ENCODE measurements around the gene SYT6.

The SYT6 gene

DNA sequence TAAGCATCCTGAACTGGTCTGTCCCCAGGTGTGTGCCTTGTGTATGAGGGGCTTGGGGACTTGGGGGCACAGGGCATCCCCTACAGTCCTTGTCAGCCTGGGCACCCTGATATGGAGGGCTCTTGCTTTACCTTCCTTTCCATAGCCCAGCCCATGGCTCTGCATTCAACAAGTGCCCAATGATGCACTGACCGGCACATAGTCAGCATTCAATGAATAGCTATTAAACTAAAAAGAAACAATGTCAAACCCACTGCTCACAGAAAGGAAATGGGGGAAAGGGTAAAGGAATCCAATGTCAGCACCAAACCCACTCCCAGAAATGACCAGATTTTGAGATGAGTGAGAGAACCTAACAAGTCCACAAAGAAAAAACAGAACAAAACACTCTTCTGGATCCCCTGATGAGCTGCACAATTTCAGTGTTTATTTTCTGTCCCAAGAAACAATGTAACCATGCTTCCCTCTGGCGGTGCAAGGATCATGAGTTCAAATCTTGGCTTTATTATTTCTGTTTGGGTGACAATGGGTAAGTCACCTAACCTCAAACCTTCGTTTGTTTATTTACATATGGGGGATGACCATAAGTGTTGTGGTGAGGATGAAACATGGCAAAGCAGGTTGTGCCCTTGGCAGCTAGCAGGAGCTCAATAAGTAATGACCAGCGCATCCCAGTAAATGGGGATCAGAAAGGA lies 22.0 kb downstream of the SYT6 start:
- no peak for DNase-seq (ENCODE audit: extremely low spot score)
- TF ChIP-seq L3MBTL2 (conservative IDR thresholded peaks at IDR 0.05) (no peak), BHLHE40 (IDR thresholded peaks at IDR 0.05; ENCODE audit: borderline replicate concordance) (no peak), FOXA1 (IDR thresholded peaks at IDR 0.05) (no peak), SUZ12 (IDR thresholded peaks at IDR 0.05) (no peak), CTBP1 (IDR thresholded peaks at IDR 0.05; ENCODE audit: borderline replicate concordance) (no peak), ZNF384 (IDR thresholded peaks at IDR 0.05) (no peak), ELF4 (IDR thresholded peaks at IDR 0.05) (no peak), SP1 (IDR thresholded peaks at IDR 0.05) (no peak), NFRKB (IDR thresholded peaks at IDR 0.05) (no peak), TARDBP (IDR thresholded peaks at IDR 0.05) (no peak)
- ChIA-PET CTCF (no interaction called here), POLR2A (no interaction called here)

DNA sequence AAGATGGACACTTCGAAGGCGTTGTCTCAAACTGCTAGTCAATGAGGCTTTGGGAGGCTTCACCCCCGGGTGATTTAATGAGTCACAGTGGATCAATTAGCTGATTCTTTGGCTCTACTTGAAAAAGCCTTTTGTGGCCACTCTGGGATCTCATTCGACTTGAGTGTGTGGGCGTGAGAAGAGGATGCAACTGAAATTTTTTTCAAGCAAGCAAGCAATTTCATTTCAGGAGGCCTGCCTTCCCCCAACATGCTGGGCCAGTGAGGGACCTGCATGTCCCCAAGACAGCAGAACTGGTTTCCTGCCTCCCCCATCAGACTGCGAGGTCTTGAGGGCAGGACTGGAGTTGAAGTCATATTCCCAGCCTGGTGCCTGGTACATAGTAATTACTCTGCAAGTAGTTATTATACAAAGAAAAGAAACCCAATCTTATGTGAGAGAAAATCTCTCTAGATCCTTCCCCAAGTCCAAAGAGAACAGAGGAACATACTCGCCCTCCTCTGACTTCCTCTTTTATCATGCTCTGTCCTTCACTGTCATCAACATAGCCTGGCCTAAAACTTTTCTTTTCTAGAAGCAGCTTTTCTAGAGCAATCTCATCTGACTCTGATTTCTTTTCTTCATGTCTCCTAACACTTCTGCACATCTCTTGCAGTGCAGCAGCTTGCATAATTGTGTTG lies 22.7 kb downstream of the SYT6 start:
- no peak for TF ChIP-seq TARDBP (IDR thresholded peaks at IDR 0.05)
- CTCF ChIA-PET, result no interaction called here
- no peak for DNase-seq (ENCODE audit: extremely low spot score)
- POLR2A ChIA-PET, result no interaction called here

DNA sequence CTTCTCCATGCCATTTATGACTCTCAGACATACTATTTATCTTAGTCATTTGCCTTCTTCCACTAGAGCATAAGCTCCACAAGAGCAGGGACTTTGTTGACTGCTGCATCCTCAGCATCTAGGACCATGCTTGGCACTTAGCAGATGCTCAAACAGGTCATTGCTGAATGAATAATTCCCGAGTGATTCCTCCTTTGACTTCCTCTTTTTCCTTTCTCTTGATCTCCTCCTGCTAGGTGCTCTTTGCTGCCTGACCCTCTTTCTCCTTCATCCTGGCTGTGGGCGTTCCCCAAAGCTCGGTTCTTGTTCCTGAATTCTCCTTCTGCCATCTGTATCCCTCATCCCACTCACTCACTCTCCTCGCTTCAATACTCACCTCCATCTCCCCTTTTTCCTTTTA lies 23.5 kb downstream of the SYT6 start:
- no peak for DNase-seq (ENCODE audit: extremely low spot score)
- TF ChIP-seq ZNF384 (IDR thresholded peaks at IDR 0.05), result no peak
- no peak for TF ChIP-seq ELF4 (IDR thresholded peaks at IDR 0.05)
- TF ChIP-seq SP1 (IDR thresholded peaks at IDR 0.05), result no peak
- CTCF ChIA-PET, result no interaction called here
- POLR2A ChIA-PET, result no interaction called here

DNA sequence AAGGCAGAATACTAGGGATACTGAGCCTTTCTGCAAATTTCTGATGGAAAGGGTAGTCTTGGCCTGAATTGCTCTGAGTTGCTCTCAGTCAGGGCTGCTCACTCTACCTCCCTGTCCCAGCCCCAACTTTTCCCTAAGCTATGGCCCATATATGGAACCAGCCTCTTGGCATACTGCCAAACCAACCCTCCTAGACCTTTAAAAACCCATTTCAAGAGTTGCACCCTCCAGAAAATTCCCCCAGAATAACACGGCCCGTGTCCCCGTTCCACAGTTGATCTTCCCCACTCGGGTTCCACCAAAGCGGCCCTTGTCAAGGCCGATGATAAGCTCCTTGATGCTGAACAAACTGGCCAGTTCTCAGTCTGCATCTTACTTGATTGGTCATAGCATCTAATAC lies 25.4 kb downstream of the SYT6 start:
- no peak for DNase-seq (ENCODE audit: extremely low spot score)
- POLR2A ChIA-PET, result no interaction called here
- no peak for TF ChIP-seq L3MBTL2 (conservative IDR thresholded peaks at IDR 0.05)
- TF ChIP-seq, protein P1, sequence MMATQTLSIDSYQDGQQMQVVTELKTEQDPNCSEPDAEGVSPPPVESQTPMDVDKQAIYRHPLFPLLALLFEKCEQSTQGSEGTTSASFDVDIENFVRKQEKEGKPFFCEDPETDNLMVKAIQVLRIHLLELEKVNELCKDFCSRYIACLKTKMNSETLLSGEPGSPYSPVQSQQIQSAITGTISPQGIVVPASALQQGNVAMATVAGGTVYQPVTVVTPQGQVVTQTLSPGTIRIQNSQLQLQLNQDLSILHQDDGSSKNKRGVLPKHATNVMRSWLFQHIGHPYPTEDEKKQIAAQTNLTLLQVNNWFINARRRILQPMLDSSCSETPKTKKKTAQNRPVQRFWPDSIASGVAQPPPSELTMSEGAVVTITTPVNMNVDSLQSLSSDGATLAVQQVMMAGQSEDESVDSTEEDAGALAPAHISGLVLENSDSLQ (IDR thresholded peaks at IDR 0.05), result no peak
- no peak for TF ChIP-seq TARDBP (IDR thresholded peaks at IDR 0.05)
- no peak for TF ChIP-seq LEF1 (IDR thresholded peaks at IDR 0.05; ENCODE audit: borderline replicate concordance)
- TF ChIP-seq BHLHE40 (IDR thresholded peaks at IDR 0.05; ENCODE audit: borderline replicate concordance), result no peak
- no peak for TF ChIP-seq ELF4 (IDR thresholded peaks at IDR 0.05)
- TF ChIP-seq CTBP1 (IDR thresholded peaks at IDR 0.05; ENCODE audit: borderline replicate concordance), result no peak
- no peak for TF ChIP-seq HDGF (IDR thresholded peaks at IDR 0.05; ENCODE audit: borderline replicate concordance)
- TF ChIP-seq FOXK2 (IDR thresholded peaks at IDR 0.05), result no peak
- no peak for TF ChIP-seq ZNF384 (IDR thresholded peaks at IDR 0.05)
- no peak for TF ChIP-seq ARNT (IDR thresholded peaks at IDR 0.05)
- no peak for TF ChIP-seq NFRKB (IDR thresholded peaks at IDR 0.05)
- CTCF ChIA-PET, result no interaction called here

DNA sequence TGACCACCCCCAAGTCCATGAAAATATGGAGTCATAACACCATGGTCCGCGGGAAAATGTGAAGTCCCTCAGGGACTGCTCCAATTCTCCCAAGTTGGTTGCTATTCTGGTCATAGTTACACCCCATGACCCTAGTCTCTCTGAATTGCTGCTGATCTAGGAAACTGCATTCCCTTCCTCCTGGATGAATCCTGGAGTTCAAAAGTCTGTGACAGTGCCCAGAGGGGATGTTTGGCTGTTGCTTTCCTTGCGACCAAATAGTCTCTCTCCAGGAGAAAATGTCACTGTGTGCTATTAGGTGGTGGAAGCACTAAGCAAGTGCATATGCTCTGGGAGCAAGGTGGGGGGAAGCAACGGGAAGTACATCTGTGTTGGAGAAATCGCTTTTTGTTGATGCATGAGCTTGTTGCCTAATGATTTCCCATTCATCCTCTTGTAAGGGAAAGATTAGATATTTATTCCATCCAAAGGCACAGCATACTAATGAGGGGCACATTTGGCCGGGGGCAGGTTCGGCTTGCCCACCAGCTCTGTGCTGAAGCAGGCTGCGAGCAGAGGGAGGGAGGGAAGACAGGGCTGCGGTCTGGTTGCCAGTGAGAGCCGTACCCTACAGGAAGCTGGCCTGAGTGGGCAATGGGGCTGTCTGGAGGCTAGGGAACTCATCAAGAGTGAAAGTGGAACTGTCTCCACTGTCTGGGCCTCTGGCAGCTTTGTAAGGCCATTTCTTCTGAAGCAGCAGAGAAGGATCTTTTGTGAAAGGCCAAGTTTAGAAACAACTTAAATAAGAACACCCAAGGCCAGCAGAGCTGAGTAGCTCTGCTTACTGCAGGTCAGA lies 27.2 kb downstream of the SYT6 start:
- no peak for DNase-seq (ENCODE audit: extremely low spot score)
- TF ChIP-seq FOXM1 (IDR thresholded peaks at IDR 0.05; ENCODE audit: borderline replicate concordance) (no peak), ARNT (IDR thresholded peaks at IDR 0.05) (no peak), TARDBP (IDR thresholded peaks at IDR 0.05) (no peak), FOXA1 (IDR thresholded peaks at IDR 0.05) (no peak), CTBP1 (IDR thresholded peaks at IDR 0.05; ENCODE audit: borderline replicate concordance) (no peak)
- ChIA-PET CTCF (interaction anchor here (0.7 kb wide), 1 partner anchor 147 kb away, joined by 3 read pairs; the partner anchor contains the start of gene OLFML3), POLR2A (no interaction called here)

DNA sequence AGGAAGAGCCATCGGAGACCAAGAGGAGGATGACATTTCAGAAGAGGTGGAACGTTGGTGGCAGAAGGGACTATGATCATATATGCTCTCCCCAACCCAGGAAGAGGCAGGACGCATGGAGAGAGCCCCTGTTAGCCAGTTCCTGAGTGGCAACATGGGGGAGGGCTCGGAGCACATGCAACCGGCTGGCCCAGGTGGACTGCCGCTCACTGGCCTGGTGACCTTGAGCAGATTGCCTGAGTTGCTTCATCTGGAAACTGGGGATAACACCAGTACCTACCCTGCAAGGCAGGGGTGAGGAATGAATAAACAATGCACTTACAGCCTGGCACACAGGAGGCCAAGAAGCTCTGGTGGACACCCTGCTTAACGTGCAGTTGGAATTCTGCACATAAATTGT lies 29.0 kb downstream of the SYT6 start:
- ChIA-PET POLR2A (no interaction called here), CTCF (interaction anchor here (0.7 kb wide), 1 partner anchor 18 kb away, joined by 3 read pairs; no protein-coding TSS in a partner anchor)
- no peak for TF ChIP-seq FOXM1 (IDR thresholded peaks at IDR 0.05; ENCODE audit: borderline replicate concordance)
- TF ChIP-seq, protein P1 (IDR thresholded peaks at IDR 0.05), result no peak
- DNase-seq (ENCODE audit: extremely low spot score), result no peak

DNA sequence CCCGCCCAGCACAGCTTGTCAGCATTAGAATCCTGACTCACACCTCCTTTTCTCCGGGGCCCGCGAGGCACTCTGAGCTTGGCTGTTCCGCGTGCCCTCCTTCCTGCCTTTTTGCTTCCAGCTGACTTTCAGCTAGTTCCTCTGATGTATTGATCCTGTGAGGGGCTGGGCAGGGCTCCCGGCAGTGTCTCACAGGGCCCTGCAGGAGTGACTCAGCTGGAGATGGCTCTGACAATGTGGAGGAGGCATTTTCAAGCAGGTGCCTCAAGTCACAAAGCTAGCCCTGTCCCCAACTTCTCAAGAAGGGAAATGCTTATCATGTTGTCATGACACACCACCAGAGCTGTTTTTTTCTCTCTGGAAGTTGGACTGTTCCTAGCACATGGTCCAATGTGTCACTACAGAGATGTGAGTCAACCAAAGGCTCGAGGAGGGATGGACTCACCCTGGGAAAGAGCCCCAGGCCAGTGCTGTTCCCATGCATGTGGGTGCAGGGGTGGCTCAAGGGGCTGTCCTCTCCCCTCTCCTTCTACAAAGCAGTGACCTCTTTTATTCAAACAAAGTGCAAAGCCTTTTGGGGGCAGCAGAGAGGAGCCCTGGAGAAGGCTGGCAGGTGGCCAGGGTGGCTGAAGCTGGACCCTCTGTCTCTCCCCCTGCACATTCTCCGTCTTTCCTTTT lies 30.6 kb downstream of the SYT6 start:
- CTCF ChIA-PET, result interaction anchor here (0.7 kb wide), 1 partner anchor 12 kb away, joined by 3 read pairs; no protein-coding TSS in a partner anchor
- POLR2A ChIA-PET, result no interaction called here
- no peak for DNase-seq (ENCODE audit: extremely low spot score)
- TF ChIP-seq SUZ12 (IDR thresholded peaks at IDR 0.05) (no peak), BHLHE40 (IDR thresholded peaks at IDR 0.05; ENCODE audit: borderline replicate concordance) (no peak), ARNT (IDR thresholded peaks at IDR 0.05) (no peak), ZNF384 (IDR thresholded peaks at IDR 0.05) (no peak)

Data from HEK293T (cell line).